ENCODE data around the gene GABRP. TPM values are rescaled to one million over a fixed set of nuclear protein-coding genes. Genes with fewer than 3 reads are reported as not detected.

GABRP gene
- polyA plus RNA-seq, 1 donor from 2014 or later, result not detected

GRCh38 chr5:170739446-170739845 lies 44.1 kb upstream of the GABRP start:
- H3K4me3 ChIP-seq (ENCODE audit: low read length), result no peak overlapping the region
- H3K36me3 ChIP-seq (ENCODE audit: insufficient read depth, low read length), result no peaks in the 10 kb centered on the region
- peaks cover 5% of the 10 kb centered on the region for H3K27me3 ChIP-seq (ENCODE audit: insufficient read depth, low read depth, low read length)
- TF ChIP-seq TAF1 (IDR thresholded peaks at IDR 0.05; ENCODE audit: low read depth) (no peak), MXI1 (conservative IDR thresholded peaks at IDR 0.05; ENCODE audit: poor library complexity, severe bottlenecking) (no peak), SMC3 (conservative IDR thresholded peaks at IDR 0.05; ENCODE audit: poor library complexity) (no peak), POLR2AphosphoS5 (IDR thresholded peaks at IDR 0.05) (no peak), EZH2 (IDR thresholded peaks at IDR 0.05; ENCODE audit: borderline replicate concordance, insufficient read depth, low read length, poor library complexity, severe bottlenecking) (no peak), RAD21 (conservative IDR thresholded peaks at IDR 0.05) (no peak), REST (IDR thresholded peaks at IDR 0.05; ENCODE audit: borderline replicate concordance) (no peak), CTCF (IDR thresholded peaks at IDR 0.05; ENCODE audit: poor library complexity, severe bottlenecking) (no peak), EP300 (conservative IDR thresholded peaks at IDR 0.05; ENCODE audit: poor library complexity, severe bottlenecking) (no peak)
- no peak overlapping the region for H3K4me2 ChIP-seq (ENCODE audit: low read length)
- H3F3A ChIP-seq (ENCODE audit: insufficient read depth, low read length, poor library complexity, severe bottlenecking), result no peaks in the 10 kb centered on the region
- H3K79me2 ChIP-seq (replicated peaks; ENCODE audit: insufficient read depth, low read length), result no peaks in the 10 kb centered on the region
- peaks cover 4% of the 10 kb centered on the region for H3K9me3 ChIP-seq (ENCODE audit: low read length)
- no peak overlapping the region for H3K27ac ChIP-seq (ENCODE audit: low read length)
- no peaks in the 10 kb centered on the region for H3K9me2 ChIP-seq (ENCODE audit: insufficient read depth, low read length)
- no peak overlapping the region for H3K9ac ChIP-seq (ENCODE audit: low read length)
- H2AFZ ChIP-seq (ENCODE audit: low read depth, low read length), result no peak overlapping the region
- H4K20me1 ChIP-seq (ENCODE audit: insufficient read depth), result no peaks in the 10 kb centered on the region

- H3K27me3 ChIP-seq (ENCODE audit: insufficient read depth, low read depth, low read length), result peaks cover 14% of the 10 kb centered on the region
- H2AFZ ChIP-seq (ENCODE audit: low read depth, low read length), result no peak overlapping the region
- peaks cover 4% of the 10 kb centered on the region for H3K9me3 ChIP-seq (ENCODE audit: low read length)
- TF ChIP-seq TAF1 (IDR thresholded peaks at IDR 0.05; ENCODE audit: low read depth) (no peak), POLR2AphosphoS5 (IDR thresholded peaks at IDR 0.05) (no peak), RAD21 (conservative IDR thresholded peaks at IDR 0.05) (no peak), EP300 (conservative IDR thresholded peaks at IDR 0.05; ENCODE audit: poor library complexity, severe bottlenecking) (no peak), REST (IDR thresholded peaks at IDR 0.05; ENCODE audit: borderline replicate concordance) (no peak), CTCF (IDR thresholded peaks at IDR 0.05; ENCODE audit: poor library complexity, severe bottlenecking) (no peak), EZH2 (IDR thresholded peaks at IDR 0.05; ENCODE audit: borderline replicate concordance, insufficient read depth, low read length, poor library complexity, severe bottlenecking) (no peak), SMC3 (conservative IDR thresholded peaks at IDR 0.05; ENCODE audit: poor library complexity) (no peak), MXI1 (conservative IDR thresholded peaks at IDR 0.05; ENCODE audit: poor library complexity, severe bottlenecking) (no peak)
- no peaks in the 10 kb centered on the region for H3K9me2 ChIP-seq (ENCODE audit: insufficient read depth, low read length)
- no peak overlapping the region for H3K4me2 ChIP-seq (ENCODE audit: low read length)
- H3K27ac ChIP-seq (ENCODE audit: low read length), result no peak overlapping the region
- H3K36me3 ChIP-seq (ENCODE audit: insufficient read depth, low read length), result no peaks in the 10 kb centered on the region
- no peaks in the 10 kb centered on the region for H3K79me2 ChIP-seq (replicated peaks; ENCODE audit: insufficient read depth, low read length)
- H4K20me1 ChIP-seq (ENCODE audit: insufficient read depth), result no peaks in the 10 kb centered on the region
- no peak overlapping the region for H3K9ac ChIP-seq (ENCODE audit: low read length)
- no peak overlapping the region for H3K4me3 ChIP-seq (ENCODE audit: low read length)
- no peaks in the 10 kb centered on the region for H3F3A ChIP-seq (ENCODE audit: insufficient read depth, low read length, poor library complexity, severe bottlenecking)
These were observed 42.8 kb upstream of the GABRP start for GRCh38 chr5:170740551-170741205.

Measured in neural cell (in vitro differentiated cells).